ENCODE measurements around the gene TIRAP.

Gene TIRAP

DNA sequence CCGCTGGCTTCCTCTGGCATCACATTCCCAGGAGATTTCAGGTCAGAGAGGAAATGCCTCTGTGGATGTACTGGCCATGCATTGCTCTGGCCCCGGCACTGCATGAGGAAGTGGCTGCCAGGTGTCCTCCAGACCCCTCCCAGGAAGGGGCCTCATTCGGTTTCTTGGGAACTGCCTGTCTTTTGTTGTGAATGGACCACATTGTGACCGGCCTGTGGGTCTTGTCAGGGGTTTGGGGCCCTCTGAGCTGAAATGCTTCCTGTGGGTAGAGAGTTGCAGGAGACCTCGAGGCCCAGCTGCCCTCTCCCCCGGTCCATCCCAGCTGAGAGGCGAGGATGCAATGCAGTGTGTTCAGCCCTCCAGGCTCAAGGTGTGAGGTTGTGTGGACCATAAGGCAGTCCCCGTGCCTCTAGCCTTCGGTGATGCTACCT is 53.8 kb downstream of the TIRAP start:
- TF ChIP-seq, protein P1, sequence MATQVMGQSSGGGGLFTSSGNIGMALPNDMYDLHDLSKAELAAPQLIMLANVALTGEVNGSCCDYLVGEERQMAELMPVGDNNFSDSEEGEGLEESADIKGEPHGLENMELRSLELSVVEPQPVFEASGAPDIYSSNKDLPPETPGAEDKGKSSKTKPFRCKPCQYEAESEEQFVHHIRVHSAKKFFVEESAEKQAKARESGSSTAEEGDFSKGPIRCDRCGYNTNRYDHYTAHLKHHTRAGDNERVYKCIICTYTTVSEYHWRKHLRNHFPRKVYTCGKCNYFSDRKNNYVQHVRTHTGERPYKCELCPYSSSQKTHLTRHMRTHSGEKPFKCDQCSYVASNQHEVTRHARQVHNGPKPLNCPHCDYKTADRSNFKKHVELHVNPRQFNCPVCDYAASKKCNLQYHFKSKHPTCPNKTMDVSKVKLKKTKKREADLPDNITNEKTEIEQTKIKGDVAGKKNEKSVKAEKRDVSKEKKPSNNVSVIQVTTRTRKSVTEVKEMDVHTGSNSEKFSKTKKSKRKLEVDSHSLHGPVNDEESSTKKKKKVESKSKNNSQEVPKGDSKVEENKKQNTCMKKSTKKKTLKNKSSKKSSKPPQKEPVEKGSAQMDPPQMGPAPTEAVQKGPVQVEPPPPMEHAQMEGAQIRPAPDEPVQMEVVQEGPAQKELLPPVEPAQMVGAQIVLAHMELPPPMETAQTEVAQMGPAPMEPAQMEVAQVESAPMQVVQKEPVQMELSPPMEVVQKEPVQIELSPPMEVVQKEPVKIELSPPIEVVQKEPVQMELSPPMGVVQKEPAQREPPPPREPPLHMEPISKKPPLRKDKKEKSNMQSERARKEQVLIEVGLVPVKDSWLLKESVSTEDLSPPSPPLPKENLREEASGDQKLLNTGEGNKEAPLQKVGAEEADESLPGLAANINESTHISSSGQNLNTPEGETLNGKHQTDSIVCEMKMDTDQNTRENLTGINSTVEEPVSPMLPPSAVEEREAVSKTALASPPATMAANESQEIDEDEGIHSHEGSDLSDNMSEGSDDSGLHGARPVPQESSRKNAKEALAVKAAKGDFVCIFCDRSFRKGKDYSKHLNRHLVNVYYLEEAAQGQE (IDR thresholded peaks at IDR 0.05; ENCODE audit: insufficient read depth in 1 of 2, low read depth in 2 of 2, low read length in 2 of 2): no peak
- TF ChIP-seq FOXP2 (optimal IDR thresholded peaks at IDR 0.05; ENCODE audit: borderline replicate concordance, extremely low read depth, extremely low read length, insufficient read depth): no peak
- no peak for TF ChIP-seq POLR2AphosphoS5 (IDR thresholded peaks at IDR 0.05; ENCODE audit: low read depth, low read length)
- no peak for TF ChIP-seq TAF1 (IDR thresholded peaks at IDR 0.05; ENCODE audit: borderline replicate concordance, insufficient read depth, low read length)
- TF ChIP-seq SIN3A (IDR thresholded peaks at IDR 0.05; ENCODE audit: borderline replicate concordance, insufficient read depth, low read length): no peak

DNA sequence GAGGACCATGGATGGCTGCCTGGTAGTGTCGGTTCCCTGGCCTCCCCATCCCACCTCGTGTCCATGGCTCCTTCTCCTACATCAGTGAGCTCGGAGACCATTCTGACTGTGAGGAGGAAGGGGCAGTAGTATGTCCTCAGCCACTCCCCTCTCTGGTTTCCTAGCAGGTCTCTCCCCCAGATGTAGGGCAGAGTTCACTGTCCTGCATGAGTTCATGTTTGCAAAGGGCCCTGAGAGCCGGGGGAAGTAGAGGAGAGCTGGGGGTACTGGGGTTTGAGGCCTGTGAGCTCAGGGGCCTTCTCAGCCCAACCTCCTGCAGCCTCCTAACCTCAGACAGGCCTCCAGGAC is 54.2 kb downstream of the TIRAP start:
- TF ChIP-seq TAF1 (IDR thresholded peaks at IDR 0.05; ENCODE audit: borderline replicate concordance, insufficient read depth, low read length): no peak

DNA sequence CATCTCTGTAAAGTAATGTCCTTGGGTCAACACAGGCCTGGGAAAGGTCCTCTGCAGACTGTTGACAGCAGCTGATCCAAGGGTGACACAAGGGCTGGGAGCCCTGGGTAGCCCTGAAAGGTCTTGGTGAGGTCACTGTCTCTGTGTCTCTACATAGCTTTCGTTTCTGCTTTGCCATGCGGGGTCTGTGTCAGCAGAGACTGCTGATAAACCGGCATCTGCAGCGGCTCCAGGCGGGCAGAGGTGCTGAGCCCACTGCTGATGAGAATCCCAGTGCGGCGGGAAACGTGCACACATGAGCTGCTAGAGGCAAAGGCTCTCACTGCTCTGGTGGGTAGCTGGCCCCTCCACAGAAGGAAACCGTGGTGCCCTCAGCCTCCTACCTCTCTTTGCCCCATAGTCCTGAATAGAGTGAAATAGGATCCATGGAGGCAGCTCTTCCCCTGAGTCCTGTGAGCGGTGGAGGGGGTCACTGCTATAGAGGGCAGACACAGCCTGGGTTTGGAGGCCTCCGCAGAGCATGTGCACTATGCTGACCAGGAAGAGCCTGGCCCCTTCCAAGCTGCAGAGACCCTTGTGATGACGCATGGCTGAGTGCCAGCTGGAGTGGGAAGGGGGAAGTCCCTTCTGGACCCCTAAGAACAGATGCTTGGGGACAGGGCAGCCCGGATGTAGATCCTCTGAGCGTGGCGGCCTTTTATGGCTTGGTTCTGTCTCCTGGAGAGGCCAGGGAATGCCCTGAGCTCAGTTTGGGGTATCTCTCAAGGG is 54.8 kb downstream of the TIRAP start:
- TF ChIP-seq POLR2AphosphoS5 (IDR thresholded peaks at IDR 0.05; ENCODE audit: low read depth, low read length) (no peak), SIN3A (IDR thresholded peaks at IDR 0.05; ENCODE audit: borderline replicate concordance, insufficient read depth, low read length) (no peak), TAF1 (IDR thresholded peaks at IDR 0.05; ENCODE audit: borderline replicate concordance, insufficient read depth, low read length) (no peak), FOXP2 (optimal IDR thresholded peaks at IDR 0.05; ENCODE audit: borderline replicate concordance, extremely low read depth, extremely low read length, insufficient read depth) (no peak)
- TF ChIP-seq, protein P1 (IDR thresholded peaks at IDR 0.05; ENCODE audit: insufficient read depth in 1 of 2, low read depth in 2 of 2, low read length in 2 of 2): no peak

DNA sequence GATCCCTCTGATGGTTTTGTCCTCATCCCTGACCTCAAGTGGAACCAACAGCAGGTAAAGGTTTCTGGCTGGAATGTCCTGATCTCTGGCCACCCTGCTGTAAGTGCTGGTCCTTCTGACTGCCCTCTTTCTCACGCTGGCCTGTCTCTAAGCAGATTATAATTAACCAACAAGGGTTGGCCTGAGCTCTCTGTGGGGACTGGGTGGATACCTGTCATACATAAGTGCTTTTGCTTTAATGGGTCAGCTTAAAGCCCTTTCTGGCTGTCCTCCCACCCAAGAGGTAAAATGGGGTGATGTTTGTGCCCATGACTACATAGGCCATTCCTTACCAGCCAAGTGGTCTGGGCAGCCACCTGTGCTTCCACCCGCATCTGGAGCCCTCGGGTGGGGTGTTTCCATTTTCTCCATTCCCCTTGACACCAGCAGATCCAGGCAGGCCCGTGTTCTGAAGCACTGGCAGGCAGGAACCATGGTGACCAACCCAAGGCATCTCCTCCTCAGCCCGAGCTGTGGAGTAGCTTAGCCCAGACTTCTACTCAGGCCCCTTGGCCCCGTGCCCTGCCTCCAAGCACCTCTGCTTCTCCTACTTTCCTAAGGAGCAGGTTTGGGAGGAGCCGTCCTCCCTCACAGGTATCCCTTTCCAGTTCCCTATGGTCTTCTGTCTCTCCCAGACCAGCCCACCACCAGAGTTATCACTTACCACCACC is 55.6 kb downstream of the TIRAP start:
- no peak for TF ChIP-seq FOXP2 (optimal IDR thresholded peaks at IDR 0.05; ENCODE audit: borderline replicate concordance, extremely low read depth, extremely low read length, insufficient read depth)
- TF ChIP-seq POLR2AphosphoS5 (IDR thresholded peaks at IDR 0.05; ENCODE audit: low read depth, low read length): no peak
- no peak for TF ChIP-seq TAF1 (IDR thresholded peaks at IDR 0.05; ENCODE audit: borderline replicate concordance, insufficient read depth, low read length)
- no peak for TF ChIP-seq SIN3A (IDR thresholded peaks at IDR 0.05; ENCODE audit: borderline replicate concordance, insufficient read depth, low read length)
- TF ChIP-seq, protein P1 (IDR thresholded peaks at IDR 0.05; ENCODE audit: insufficient read depth in 1 of 2, low read depth in 2 of 2, low read length in 2 of 2): no peak

DNA sequence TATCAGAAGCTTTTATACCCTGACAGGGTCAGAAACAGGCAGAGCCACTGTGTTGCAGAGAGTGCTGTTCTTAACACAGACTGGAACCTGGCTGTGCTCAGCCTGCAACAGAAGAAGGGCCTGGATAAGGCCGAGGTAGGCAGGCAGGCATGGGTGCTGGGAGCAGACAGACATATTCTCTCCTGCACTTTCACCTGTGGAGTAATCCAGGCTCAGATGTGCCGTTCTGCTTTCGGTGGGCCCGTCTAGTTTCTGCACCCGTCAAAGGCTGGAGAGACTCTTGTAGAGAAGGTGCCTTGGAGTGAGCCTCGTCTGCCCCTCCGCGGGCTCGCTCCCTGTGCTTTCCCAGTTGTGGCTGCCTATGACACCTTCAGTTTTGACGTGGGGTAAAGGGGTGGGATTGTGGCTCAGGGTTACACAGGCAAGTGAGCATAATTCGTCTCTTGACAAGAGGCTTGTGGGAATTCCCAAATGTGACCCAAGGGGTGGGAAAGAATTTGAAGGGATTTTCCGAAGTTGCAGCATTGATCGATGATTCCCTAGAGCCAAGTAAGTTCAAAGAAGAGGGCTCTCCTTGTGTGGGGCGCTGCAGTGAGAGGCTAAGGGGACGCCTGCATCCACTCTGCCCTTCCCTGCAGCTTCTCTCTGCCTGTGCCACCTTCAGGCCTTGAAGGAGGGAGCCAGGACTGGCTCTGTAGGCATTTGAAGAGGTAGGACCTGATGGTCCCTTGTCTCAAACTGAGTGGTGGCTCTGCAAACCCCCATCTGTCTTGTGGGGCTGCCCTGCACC is 56.4 kb downstream of the TIRAP start:
- no peak for TF ChIP-seq TAF1 (IDR thresholded peaks at IDR 0.05; ENCODE audit: borderline replicate concordance, insufficient read depth, low read length)
- TF ChIP-seq FOXP2 (optimal IDR thresholded peaks at IDR 0.05; ENCODE audit: borderline replicate concordance, extremely low read depth, extremely low read length, insufficient read depth): no peak
- no peak for TF ChIP-seq SIN3A (IDR thresholded peaks at IDR 0.05; ENCODE audit: borderline replicate concordance, insufficient read depth, low read length)
- TF ChIP-seq POLR2AphosphoS5 (IDR thresholded peaks at IDR 0.05; ENCODE audit: low read depth, low read length): no peak
- TF ChIP-seq, protein P1 (IDR thresholded peaks at IDR 0.05; ENCODE audit: insufficient read depth in 1 of 2, low read depth in 2 of 2, low read length in 2 of 2): no peak

Measured in PFSK-1 (cell line).